K562 (cell line): ENCODE measurements around the gene RCL1. TPM values are rescaled to one million over a fixed set of nuclear protein-coding genes. Genes with fewer than 3 reads are reported as not detected.

Experiments
- microRNA-seq: library from miRNA; unstranded; fragments of <30 nt; microRNA quantifications from one replicate; pipeline ENCODE4, GENCODE V29; 2018; ENCODE audit warnings: borderline microRNAs expressed
- polyA plus RNA-seq, 8 experiments: library from polyadenylated mRNA; depleted of rRNA in 4 of 8; stranded (reverse) in 5 of 8; unstranded in 3 of 8; fragments of >200 nt; fragmentation: Nextera tagmentation in 2 of 8; fragmentation: Illumina TruSeq in 1 of 8; extraction: Ambion mirVana in 2 of 8; extraction: Trizol in 1 of 8; gene quantifications; 2 replicates each; pipeline versions ENCODE4 v1.2.1 to v1.2.3, GENCODE V29; 2011 to 2014; ENCODE audit warnings: inconsistent platforms in 1 of 8, missing spikeins in 1 of 8
- small RNA-seq: library from RNA; depleted of rRNA; stranded (forward); fragments of <200 nt; gene quantifications from one replicate; pipeline ENCODE3, GENCODE V24; 2014
- total RNA-seq, 7 experiments: library from RNA; depleted of rRNA in 6 of 7; stranded (reverse); fragments of >200 nt in 6 of 7; fragmentation: Illumina TruSeq in 2 of 7; extraction: Trizol in 2 of 7; gene quantifications; 2 replicates each; pipeline versions ENCODE4 v1.2.1 to v1.2.3, GENCODE V29; 2011 to 2021; ENCODE audit warnings: low replicate concordance in 1 of 7

RCL1 gene
- total and polyA plus RNA-seq, 9 of the 15 experiments (the other 6 are each of a cell fraction or from before 2014, with no cell fraction given): 24.0 to 67.7 (median 38.6) TPM

Small RNA genes lying within 50 kb of the gene (microRNA-seq; reads per million reads assigned to microRNA genes)
- gene MIR101-2: 110 reads per million, percentile 80 among the genes with 10 or more reads in this experiment

Small RNA genes lying within 50 kb of the gene (small RNA-seq; reads per million reads assigned to genes)
- gene AL158147.1: not detected
- not detected for gene MIR101-2

Other genes starting within 250 kb of the RCL1 start
- gene PLPP6, start 130.7 kb upstream of the RCL1 start, total RNA-seq (2014; rRNA removed): 5.4 and 5.6 TPM in 2 replicates
- gene PLPP6, start 130.7 kb upstream of the RCL1 start, total RNA-seq (2014; rRNA removed; fragmentation: Illumina TruSeq; extraction: Trizol): 4.9 and 5.3 TPM in 2 replicates
- gene PLPP6, start 130.7 kb upstream of the RCL1 start, total RNA-seq (2015; rRNA removed; fragmentation: Illumina TruSeq; extraction: Trizol): 4.5 and 5.1 TPM in 2 replicates
- gene PLPP6, start 130.7 kb upstream of the RCL1 start, total RNA-seq (2021): 6.4 and 6.9 TPM in 2 replicates
- 8.3 and 8.9 TPM in 2 replicates for gene PLPP6, start 130.7 kb upstream of the RCL1 start, polyA plus RNA-seq (2011; rRNA removed)
- gene PLPP6, start 130.7 kb upstream of the RCL1 start, polyA plus RNA-seq (2014; fragmentation: Illumina TruSeq; extraction: Trizol): 7.0 and 7.3 TPM in 2 replicates
- 1 to 10 TPM; 1.9 to 2.0 TPM for gene PLPP6, start 130.7 kb upstream of the RCL1 start, polyA plus RNA-seq (2014; fragmentation: Nextera tagmentation; extraction: Ambion mirVana)
- 6.3 and 6.7 TPM in 2 replicates for gene PLPP6, start 130.7 kb upstream of the RCL1 start, polyA plus RNA-seq (2014; rRNA removed)
- gene SPATA6L, start 126.5 kb upstream of the RCL1 start, total RNA-seq (2014; rRNA removed): 1.00 TPM in 1 of 2 replicates, not detected in the other
- gene SPATA6L, start 126.5 kb upstream of the RCL1 start, total RNA-seq (2014; rRNA removed; fragmentation: Illumina TruSeq; extraction: Trizol): 0.06 TPM in 1 of 2 replicates, not detected in the other
- gene SPATA6L, start 126.5 kb upstream of the RCL1 start, total RNA-seq (2015; rRNA removed; fragmentation: Illumina TruSeq; extraction: Trizol): not detected in 2 replicates
- not detected in 2 replicates for gene SPATA6L, start 126.5 kb upstream of the RCL1 start, total RNA-seq (2021)
- 0.03 and 0.04 TPM in 2 replicates for gene SPATA6L, start 126.5 kb upstream of the RCL1 start, polyA plus RNA-seq (2011; rRNA removed)
- gene SPATA6L, start 126.5 kb upstream of the RCL1 start, polyA plus RNA-seq (2014; fragmentation: Illumina TruSeq; extraction: Trizol): not detected in 2 replicates
- under 1 TPM; 0.04 to 0.08 TPM for gene SPATA6L, start 126.5 kb upstream of the RCL1 start, polyA plus RNA-seq (2014; fragmentation: Nextera tagmentation; extraction: Ambion mirVana)
- 0.21 and 0.31 TPM in 2 replicates for gene SPATA6L, start 126.5 kb upstream of the RCL1 start, polyA plus RNA-seq (2014; rRNA removed)
- 6.0 and 8.1 TPM in 2 replicates for gene CDC37L1, start 113.4 kb upstream of the RCL1 start, total RNA-seq (2014; rRNA removed)
- 7.8 and 8.5 TPM in 2 replicates for gene CDC37L1, start 113.4 kb upstream of the RCL1 start, total RNA-seq (2014; rRNA removed; fragmentation: Illumina TruSeq; extraction: Trizol)
- 7.2 and 7.8 TPM in 2 replicates for gene CDC37L1, start 113.4 kb upstream of the RCL1 start, total RNA-seq (2015; rRNA removed; fragmentation: Illumina TruSeq; extraction: Trizol)
- 5.5 and 7.9 TPM in 2 replicates for gene CDC37L1, start 113.4 kb upstream of the RCL1 start, total RNA-seq (2021)
- gene CDC37L1, start 113.4 kb upstream of the RCL1 start, polyA plus RNA-seq (2011; rRNA removed): 3.6 and 5.4 TPM in 2 replicates
- gene CDC37L1, start 113.4 kb upstream of the RCL1 start, polyA plus RNA-seq (2014; fragmentation: Illumina TruSeq; extraction: Trizol): 5.3 and 5.4 TPM in 2 replicates
- gene CDC37L1, start 113.4 kb upstream of the RCL1 start, polyA plus RNA-seq (2014; fragmentation: Nextera tagmentation; extraction: Ambion mirVana): 1 to 10 TPM; 1.5 TPM
- 7.5 and 9.6 TPM in 2 replicates for gene CDC37L1, start 113.4 kb upstream of the RCL1 start, polyA plus RNA-seq (2014; rRNA removed)
- 78.6 and 148 TPM in 2 replicates for gene AK3, start 51.7 kb upstream of the RCL1 start, total RNA-seq (2014; rRNA removed)
- gene AK3, start 51.7 kb upstream of the RCL1 start, total RNA-seq (2014; rRNA removed; fragmentation: Illumina TruSeq; extraction: Trizol): 44.7 and 55.0 TPM in 2 replicates
- 34.2 and 40.5 TPM in 2 replicates for gene AK3, start 51.7 kb upstream of the RCL1 start, total RNA-seq (2015; rRNA removed; fragmentation: Illumina TruSeq; extraction: Trizol)
- gene AK3, start 51.7 kb upstream of the RCL1 start, total RNA-seq (2021): 35.6 and 36.9 TPM in 2 replicates
- gene AK3, start 51.7 kb upstream of the RCL1 start, polyA plus RNA-seq (2011; rRNA removed): 33.6 and 47.4 TPM in 2 replicates
- 43.2 and 49.7 TPM in 2 replicates for gene AK3, start 51.7 kb upstream of the RCL1 start, polyA plus RNA-seq (2014; fragmentation: Illumina TruSeq; extraction: Trizol)
- 10 to 100 TPM; 12.2 to 16.0 TPM for gene AK3, start 51.7 kb upstream of the RCL1 start, polyA plus RNA-seq (2014; fragmentation: Nextera tagmentation; extraction: Ambion mirVana)
- gene AK3, start 51.7 kb upstream of the RCL1 start, polyA plus RNA-seq (2014; rRNA removed): 39.7 and 41.8 TPM in 2 replicates
- gene JAK2, start 192.3 kb downstream of the RCL1 start, total RNA-seq (2014; rRNA removed): 10.1 and 10.6 TPM in 2 replicates
- 21.4 and 23.8 TPM in 2 replicates for gene JAK2, start 192.3 kb downstream of the RCL1 start, total RNA-seq (2014; rRNA removed; fragmentation: Illumina TruSeq; extraction: Trizol)
- gene JAK2, start 192.3 kb downstream of the RCL1 start, total RNA-seq (2015; rRNA removed; fragmentation: Illumina TruSeq; extraction: Trizol): 20.7 and 21.5 TPM in 2 replicates
- gene JAK2, start 192.3 kb downstream of the RCL1 start, total RNA-seq (2021): 16.5 and 18.5 TPM in 2 replicates
- 21.4 and 23.4 TPM in 2 replicates for gene JAK2, start 192.3 kb downstream of the RCL1 start, polyA plus RNA-seq (2011; rRNA removed)
- 12.7 and 15.3 TPM in 2 replicates for gene JAK2, start 192.3 kb downstream of the RCL1 start, polyA plus RNA-seq (2014; fragmentation: Illumina TruSeq; extraction: Trizol)
- 1 to 10 TPM; 4.7 to 5.1 TPM for gene JAK2, start 192.3 kb downstream of the RCL1 start, polyA plus RNA-seq (2014; fragmentation: Nextera tagmentation; extraction: Ambion mirVana)
- 9.8 and 13.4 TPM in 2 replicates for gene JAK2, start 192.3 kb downstream of the RCL1 start, polyA plus RNA-seq (2014; rRNA removed)